Right lobe of liver (tissue), 6 donors: ENCODE measurements around the gene MFNG. TPM values are rescaled to one million over a fixed set of nuclear protein-coding genes. Genes with fewer than 3 reads are reported as not detected.

ENCODE experiments used
- ATAC-seq, 4 donors: fragments of 200-7000 bp; cut with Tn5 transposase; one replicate each; pipeline ENCODE4 v1.9.1; 2020; ENCODE audit warnings: mild to moderate bottlenecking in 4 of 4, moderate library complexity in 4 of 4
- DNase-seq, 3 donors: peaks; one replicate each; pipeline ENCODE4 v3.0.0-alpha.2; 2020
- H3K27ac ChIP-seq, 3 donors: fragments of 200-600 bp; one replicate each; pipeline ENCODE4 v1.8.0; 2022
- H3K27me3 ChIP-seq, 2 donors: fragments of 200-600 bp; one replicate each; pipeline ENCODE4 v1.8.0; 2022
- H3K36me3 ChIP-seq, 4 donors: fragments of 200-600 bp; sonication (generic) in 1 of 4; one replicate each; pipeline versions ENCODE4 v1.5.1 to v1.8.0; 2017 to 2022; ENCODE audit warnings: control low read depth in 1 of 4
- H3K4me1 ChIP-seq, 4 donors: fragments of 200-600 bp; sonication (generic) in 1 of 4; one replicate each; pipeline versions ENCODE4 v1.5.1 to v1.8.0; 2017 to 2022; ENCODE audit warnings: control low read depth in 1 of 4
- H3K4me3 ChIP-seq, 3 donors: fragments of 200-600 bp; one replicate each; pipeline ENCODE4 v1.8.0; 2022
- H3K9me3 ChIP-seq, 4 donors: fragments of 200-600 bp; sonication (generic) in 1 of 4; one replicate each; pipeline versions ENCODE4 v1.5.1 to v1.8.0; 2017 to 2022; ENCODE audit warnings: control low read depth in 1 of 4
- POLR2A ChIP-seq: fragments of 450-650 bp; IDR thresholded peaks from one replicate; pipeline ENCODE4 v1.6.1; 2017; ENCODE audit warnings: antibody characterized with exemption, mild to moderate bottlenecking
- WGBS: methylation state at CpG from one replicate; pipeline ENCODE4 v1.1.6; 2018; ENCODE audit warnings: low coverage, low lambda C conversion rate; ENCODE audit not compliant: insufficient coverage; ENCODE audit errors: missing lambda C conversion rate; 5-methylcytosine and 5-hydroxymethylcytosine counted together
- intact Hi-C, 2 donors: fragments of 100-400 bp; cut with DNase I; formaldehyde crosslinking; loops; one replicate each; pipeline versions ENCODE4 v1.11.2 to v1.14.1; 2022
- total RNA-seq, 6 experiments: library from RNA; depleted of rRNA in 2 of 6; stranded (reverse); fragments of >200 nt in 2 of 6; fragmentation: NEBNext Ultra II Directional in 3 of 6; extraction: Animal tissue kit (Norgen Biotek cat#: 25700) in 3 of 6; gene quantifications; one replicate each; pipeline versions ENCODE4 v1.1.0 to v1.2.4, GENCODE V29; 2016 to 2023
- TF ChIP-seq, protein P1 (sequence below), 4 donors: fragments of 200-600 bp in 3 of 4; fragments of 450-650 bp in 1 of 4; IDR thresholded peaks; one replicate each; pipeline versions ENCODE4 v1.5.1 to v1.8.0; 2016 to 2022; ENCODE audit warnings: antibody characterized with exemption in 4 of 4, mild to moderate bottlenecking in 2 of 4
- donor health status: DM: no; HTN: yes; CAD: no.
- donor health status: DM: no; HTN: no; CAD: no.
- donor health status: DM: no; HTN: no; CAD: no.
- donor health status: DM: no; HTN: yes; CAD: no.
- donor health status: DM: no; HTN: yes; CAD: no.

The MFNG gene
- total RNA-seq, 6 experiments from 2014 or later, result 5.6 to 14.4 (median 10.2) TPM

- ATAC-seq, result no peak
Observed at GRCh38 chr22:37462436-37462835, 23.7 kb downstream of the MFNG start.

GRCh38 chr22:37461961-37462360 is 24.2 kb downstream of the MFNG start:
- Histone ChIP-seq H3K4me3 (no peak overlapping the region), H3K36me3 (no peaks in the 10 kb centered on the region), H3K27ac (no peak overlapping the region), H3K9me3 (no peaks in the 10 kb centered on the region), H3K27me3 (no peaks in the 10 kb centered on the region), H3K4me1 (no peaks in the 10 kb centered on the region)
- TF ChIP-seq, protein P1, sequence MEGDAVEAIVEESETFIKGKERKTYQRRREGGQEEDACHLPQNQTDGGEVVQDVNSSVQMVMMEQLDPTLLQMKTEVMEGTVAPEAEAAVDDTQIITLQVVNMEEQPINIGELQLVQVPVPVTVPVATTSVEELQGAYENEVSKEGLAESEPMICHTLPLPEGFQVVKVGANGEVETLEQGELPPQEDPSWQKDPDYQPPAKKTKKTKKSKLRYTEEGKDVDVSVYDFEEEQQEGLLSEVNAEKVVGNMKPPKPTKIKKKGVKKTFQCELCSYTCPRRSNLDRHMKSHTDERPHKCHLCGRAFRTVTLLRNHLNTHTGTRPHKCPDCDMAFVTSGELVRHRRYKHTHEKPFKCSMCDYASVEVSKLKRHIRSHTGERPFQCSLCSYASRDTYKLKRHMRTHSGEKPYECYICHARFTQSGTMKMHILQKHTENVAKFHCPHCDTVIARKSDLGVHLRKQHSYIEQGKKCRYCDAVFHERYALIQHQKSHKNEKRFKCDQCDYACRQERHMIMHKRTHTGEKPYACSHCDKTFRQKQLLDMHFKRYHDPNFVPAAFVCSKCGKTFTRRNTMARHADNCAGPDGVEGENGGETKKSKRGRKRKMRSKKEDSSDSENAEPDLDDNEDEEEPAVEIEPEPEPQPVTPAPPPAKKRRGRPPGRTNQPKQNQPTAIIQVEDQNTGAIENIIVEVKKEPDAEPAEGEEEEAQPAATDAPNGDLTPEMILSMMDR (IDR thresholded peaks at IDR 0.05), result no peak
- 0% methylated on average over 1 of the region's 6 CpGs for WGBS
- ATAC-seq (no peak), DNase-seq (no peak)
- intact Hi-C loops, result no loop called here

More at GRCh38 chr22:37462436-37462835, 23.7 kb downstream of the MFNG start:
- H3K4me1 ChIP-seq, result no peaks in the 10 kb centered on the region
- no peaks in the 10 kb centered on the region for H3K9me3 ChIP-seq
- H3K36me3 ChIP-seq, result no peaks in the 10 kb centered on the region
- TF ChIP-seq, protein P1 (IDR thresholded peaks at IDR 0.05), result no peak
- TF ChIP-seq POLR2A, result no peak
- no peak overlapping the region for H3K4me3 ChIP-seq
- no peak for DNase-seq
- intact Hi-C loops, result no loop called here
- WGBS, result 17% methylated on average over 1 of the region's 5 CpGs
- no peak overlapping the region for H3K27ac ChIP-seq
- no peaks in the 10 kb centered on the region for H3K27me3 ChIP-seq

GRCh38 chr22:37460684-37461083 is 25.5 kb downstream of the MFNG start:
- Histone ChIP-seq H3K4me3 (no peak overlapping the region), H3K4me1 (no peaks in the 10 kb centered on the region), H3K27me3 (no peaks in the 10 kb centered on the region), H3K36me3 (no peaks in the 10 kb centered on the region), H3K27ac (no peak overlapping the region), H3K9me3 (no peaks in the 10 kb centered on the region)
- TF ChIP-seq, protein P1 (IDR thresholded peaks at IDR 0.05), result no peak
- TF ChIP-seq POLR2A, result no peak
- 67% methylated on average over 3 of the region's 3 CpGs for WGBS
- DNase-seq (no peak), ATAC-seq (no peak)
- intact Hi-C loops, result no loop called here

DNA sequence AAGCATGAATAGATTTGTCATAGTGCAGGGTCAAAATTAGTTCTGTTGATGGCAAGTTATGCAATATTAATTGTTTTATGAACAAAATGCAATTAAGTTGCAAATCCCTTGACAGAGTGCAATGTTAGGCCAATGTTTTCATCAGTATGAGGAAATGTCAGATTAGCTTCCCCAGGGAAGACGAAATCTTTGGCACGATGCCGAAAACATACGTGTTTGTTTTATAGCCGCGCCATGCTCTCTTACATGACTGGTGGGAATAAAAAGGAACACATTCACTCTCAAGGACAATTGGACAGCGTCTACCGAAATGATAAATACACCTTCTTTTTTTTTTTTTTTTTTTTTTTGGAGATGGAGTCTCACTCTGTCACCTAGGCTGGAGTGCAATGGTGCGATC is 27.0 kb downstream of the MFNG start:
- Histone ChIP-seq H3K27ac (no peak overlapping the region), H3K27me3 (no peaks in the 10 kb centered on the region), H3K4me1 (no peaks in the 10 kb centered on the region), H3K36me3 (no peaks in the 10 kb centered on the region), H3K9me3 (no peaks in the 10 kb centered on the region), H3K4me3 (no peak overlapping the region)
- no peak for TF ChIP-seq POLR2A
- TF ChIP-seq, protein P1 (IDR thresholded peaks at IDR 0.05), result no peak
- ATAC-seq (no peak), DNase-seq (no peak)
- intact Hi-C loops, result loop anchor here in 1 of 2 donors (10.0 kb wide), 1 partner anchor 144 kb away; no protein-coding TSS in a partner anchor
- 58% methylated on average over 8 of the region's 9 CpGs for WGBS
